ENCODE measurements around the gene PLCG1. TPM values are rescaled to one million over a fixed set of nuclear protein-coding genes. Genes with fewer than 3 reads are reported as not detected.
A peak's percentile ranks its signal among the peaks of the same experiment; 100 is the strongest.

The PLCG1 gene
- total RNA-seq, 2 experiments from 2014 or later, result 387 to 404 TPM

- H3K27ac ChIP-seq (ENCODE audit: low read depth in 1 of 2, low read length in 2 of 2), result peak overlapping the region; percentile 56 to 77
- CTCF ChIA-PET, result interaction anchor here (1.0 to 2.5 kb wide), 5 partner anchors 9 to 82 kb away, joined by 3 to 9 read pairs (median 6); no protein-coding TSS in a partner anchor
- peaks cover 26% of the 10 kb centered on the region for H3K36me3 Mint-ChIP-seq (ENCODE audit: low read depth)
These were observed 13.3 kb downstream of the PLCG1 start for GRCh38 chr20:41150664-41151063.

GRCh38 chr20:41151134-41151869 lies 14.0 kb downstream of the PLCG1 start:
- TF ChIP-seq, protein P1, sequence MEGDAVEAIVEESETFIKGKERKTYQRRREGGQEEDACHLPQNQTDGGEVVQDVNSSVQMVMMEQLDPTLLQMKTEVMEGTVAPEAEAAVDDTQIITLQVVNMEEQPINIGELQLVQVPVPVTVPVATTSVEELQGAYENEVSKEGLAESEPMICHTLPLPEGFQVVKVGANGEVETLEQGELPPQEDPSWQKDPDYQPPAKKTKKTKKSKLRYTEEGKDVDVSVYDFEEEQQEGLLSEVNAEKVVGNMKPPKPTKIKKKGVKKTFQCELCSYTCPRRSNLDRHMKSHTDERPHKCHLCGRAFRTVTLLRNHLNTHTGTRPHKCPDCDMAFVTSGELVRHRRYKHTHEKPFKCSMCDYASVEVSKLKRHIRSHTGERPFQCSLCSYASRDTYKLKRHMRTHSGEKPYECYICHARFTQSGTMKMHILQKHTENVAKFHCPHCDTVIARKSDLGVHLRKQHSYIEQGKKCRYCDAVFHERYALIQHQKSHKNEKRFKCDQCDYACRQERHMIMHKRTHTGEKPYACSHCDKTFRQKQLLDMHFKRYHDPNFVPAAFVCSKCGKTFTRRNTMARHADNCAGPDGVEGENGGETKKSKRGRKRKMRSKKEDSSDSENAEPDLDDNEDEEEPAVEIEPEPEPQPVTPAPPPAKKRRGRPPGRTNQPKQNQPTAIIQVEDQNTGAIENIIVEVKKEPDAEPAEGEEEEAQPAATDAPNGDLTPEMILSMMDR (IDR thresholded peaks at IDR 0.05), result no peak
- H3K36me3 ChIP-seq (ENCODE audit: insufficient read depth, low read length), result peaks cover 15% of the 10 kb centered on the region
- no peaks in the 10 kb centered on the region for H3K27me3 ChIP-seq (ENCODE audit: control insufficient read depth in 1 of 2, insufficient read depth in 2 of 2, low read length in 2 of 2)
- ChIA-PET CTCF (interaction anchor here (1.0 to 2.5 kb wide), 6 partner anchors 8 to 81 kb away, joined by 3 to 9 read pairs (median 4); no protein-coding TSS in a partner anchor), POLR2A (interaction anchor here (0.6 to 5.4 kb wide), 2 partner anchors 11 to 542 kb away, joined by 3 to 99 read pairs; partner anchors contain the start of gene PLCG1)
- no peak for DNase-seq
- Mint-ChIP-seq H3K4me3 (peak overlapping the region; percentile 74), H3K27ac (peak overlapping the region; percentile 96), H3K9me3 (no peaks in the 10 kb centered on the region), H3K27me3 (no peaks in the 10 kb centered on the region), H3K36me3 (ENCODE audit: low read depth) (peaks cover 24% of the 10 kb centered on the region), H3K4me1 (ENCODE audit: low read depth) (peaks cover 93% of the 10 kb centered on the region)
- intact Hi-C loops (cut with DNase I, micrococcal nuclease), result no loop called here
- H3K4me3 ChIP-seq (ENCODE audit: low read length), result no peak overlapping the region
- H3K9me3 ChIP-seq (ENCODE audit: control insufficient read depth in 1 of 2, insufficient read depth in 1 of 2, low read length in 2 of 2), result no peaks in the 10 kb centered on the region
- H3K4me1 ChIP-seq (ENCODE audit: insufficient read depth, low read length), result peaks cover 100% of the 10 kb centered on the region
- ATAC-seq (ENCODE audit: poor library complexity), result no peak
- peak overlapping the region; percentile 56 to 77 for H3K27ac ChIP-seq (ENCODE audit: low read depth in 1 of 2, low read length in 2 of 2)

More at GRCh38 chr20:41150664-41151063, 13.3 kb downstream of the PLCG1 start:
- intact Hi-C loops (cut with DNase I, micrococcal nuclease), result no loop called here
- Histone ChIP-seq H3K27me3 (ENCODE audit: control insufficient read depth in 1 of 2, insufficient read depth in 2 of 2, low read length in 2 of 2) (no peaks in the 10 kb centered on the region), H3K36me3 (ENCODE audit: insufficient read depth, low read length) (peaks cover 21% of the 10 kb centered on the region), H3K4me1 (ENCODE audit: insufficient read depth, low read length) (peaks cover 100% of the 10 kb centered on the region), H3K9me3 (ENCODE audit: control insufficient read depth in 1 of 2, insufficient read depth in 1 of 2, low read length in 2 of 2) (no peaks in the 10 kb centered on the region), H3K4me3 (ENCODE audit: low read length) (no peak overlapping the region)
- POLR2A ChIA-PET, result interaction anchor here (5.4 kb wide), 1 partner anchor 10 kb away, joined by 99 read pairs; the partner anchor contains the start of gene PLCG1
- H3K4me3 Mint-ChIP-seq, result peak overlapping the region; percentile 74
- ATAC-seq (ENCODE audit: poor library complexity) (peak; percentile 87), DNase-seq (peak in 4 of 14 experiments; percentile 40 to 74 (median 70))
- H3K27me3 Mint-ChIP-seq, result no peaks in the 10 kb centered on the region
- peaks cover 93% of the 10 kb centered on the region for H3K4me1 Mint-ChIP-seq (ENCODE audit: low read depth)
- TF ChIP-seq, protein P1 (IDR thresholded peaks at IDR 0.05), result no peak
- H3K27ac Mint-ChIP-seq, result peak overlapping the region; percentile 96
- H3K9me3 Mint-ChIP-seq, result no peaks in the 10 kb centered on the region

GRCh38 chr20:41152108-41152757 lies 14.9 kb downstream of the PLCG1 start:
- TF ChIP-seq, protein P1 (IDR thresholded peaks at IDR 0.05), result no peak
- ATAC-seq (ENCODE audit: poor library complexity) (no peak), DNase-seq (no peak)
- ChIA-PET CTCF (interaction anchor here (0.7 to 2.5 kb wide), 4 partner anchors 9 to 17 kb away, joined by 3 to 9 read pairs (median 5); no protein-coding TSS in a partner anchor), POLR2A (interaction anchor here (5.4 kb wide), 1 partner anchor 12 kb away, joined by 99 read pairs; the partner anchor contains the start of gene PLCG1)
- Histone ChIP-seq H3K27ac (ENCODE audit: low read depth in 1 of 2, low read length in 2 of 2) (peak overlapping the region; percentile 56 to 77), H3K36me3 (ENCODE audit: insufficient read depth, low read length) (peaks cover 14% of the 10 kb centered on the region), H3K4me1 (ENCODE audit: insufficient read depth, low read length) (peaks cover 100% of the 10 kb centered on the region), H3K4me3 (ENCODE audit: low read length) (no peak overlapping the region), H3K9me3 (ENCODE audit: control insufficient read depth in 1 of 2, insufficient read depth in 1 of 2, low read length in 2 of 2) (no peaks in the 10 kb centered on the region), H3K27me3 (ENCODE audit: control insufficient read depth in 1 of 2, insufficient read depth in 2 of 2, low read length in 2 of 2) (no peaks in the 10 kb centered on the region)
- H3K4me1 Mint-ChIP-seq (ENCODE audit: low read depth), result peaks cover 93% of the 10 kb centered on the region
- H3K4me3 Mint-ChIP-seq, result peak overlapping the region; percentile 26
- H3K36me3 Mint-ChIP-seq (ENCODE audit: low read depth), result peaks cover 29% of the 10 kb centered on the region
- no peaks in the 10 kb centered on the region for H3K27me3 Mint-ChIP-seq
- no peaks in the 10 kb centered on the region for H3K9me3 Mint-ChIP-seq
- H3K27ac Mint-ChIP-seq, result peak overlapping the region; percentile 96
- intact Hi-C loops (cut with DNase I, micrococcal nuclease), result no loop called here
